HG03139 (cell line): ENCODE results near the gene CAMSAP1.
"Not testable (repeated sequence)": the region's sequence is repeated elsewhere in the genome, so short reads cannot be mapped to it uniquely, and the experiment has no call there.

ENCODE experiments used
- ATAC-seq: cut with Tn5 transposase; IDR thresholded peaks from one replicate; pipeline ENCODE4 v1.9.1; 2021; ENCODE audit not compliant: unreplicated experiment

CAMSAP1 gene

DNA sequence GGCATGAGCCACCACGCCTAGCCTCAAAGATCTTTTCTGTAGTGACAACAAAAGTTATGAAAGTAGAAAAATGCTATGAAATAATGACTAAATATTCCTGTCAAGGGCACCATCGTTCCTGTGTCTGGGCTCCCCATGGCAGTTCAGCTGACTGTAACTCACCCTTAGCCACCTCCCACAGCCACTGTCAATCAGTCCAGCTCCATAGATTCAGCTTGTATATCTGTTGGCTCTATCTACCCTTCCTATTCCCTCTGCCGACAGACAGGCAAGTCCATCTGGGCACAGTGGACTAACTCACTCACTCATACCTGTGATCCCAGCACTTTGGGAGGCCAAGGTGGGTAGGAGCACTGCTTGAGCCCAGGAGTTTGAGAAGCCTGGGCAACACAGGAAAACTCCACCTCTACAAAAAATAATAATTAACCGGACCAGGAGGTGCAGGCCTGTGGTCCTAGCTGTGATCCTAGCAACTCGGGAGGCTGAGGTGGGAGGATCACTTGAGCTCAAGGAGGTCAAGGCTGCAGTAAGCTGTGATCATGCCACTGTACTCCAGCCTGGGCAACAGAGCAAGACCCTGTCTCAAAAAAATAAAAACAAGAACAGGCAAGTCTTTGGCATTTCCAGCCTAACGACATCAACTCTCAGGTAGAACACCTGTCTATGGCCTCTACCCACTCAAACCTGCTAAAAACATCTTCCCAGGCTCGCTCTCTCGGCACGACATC lies 6.2 kb downstream of the CAMSAP1 start:
- ATAC-seq, result no peak

DNA sequence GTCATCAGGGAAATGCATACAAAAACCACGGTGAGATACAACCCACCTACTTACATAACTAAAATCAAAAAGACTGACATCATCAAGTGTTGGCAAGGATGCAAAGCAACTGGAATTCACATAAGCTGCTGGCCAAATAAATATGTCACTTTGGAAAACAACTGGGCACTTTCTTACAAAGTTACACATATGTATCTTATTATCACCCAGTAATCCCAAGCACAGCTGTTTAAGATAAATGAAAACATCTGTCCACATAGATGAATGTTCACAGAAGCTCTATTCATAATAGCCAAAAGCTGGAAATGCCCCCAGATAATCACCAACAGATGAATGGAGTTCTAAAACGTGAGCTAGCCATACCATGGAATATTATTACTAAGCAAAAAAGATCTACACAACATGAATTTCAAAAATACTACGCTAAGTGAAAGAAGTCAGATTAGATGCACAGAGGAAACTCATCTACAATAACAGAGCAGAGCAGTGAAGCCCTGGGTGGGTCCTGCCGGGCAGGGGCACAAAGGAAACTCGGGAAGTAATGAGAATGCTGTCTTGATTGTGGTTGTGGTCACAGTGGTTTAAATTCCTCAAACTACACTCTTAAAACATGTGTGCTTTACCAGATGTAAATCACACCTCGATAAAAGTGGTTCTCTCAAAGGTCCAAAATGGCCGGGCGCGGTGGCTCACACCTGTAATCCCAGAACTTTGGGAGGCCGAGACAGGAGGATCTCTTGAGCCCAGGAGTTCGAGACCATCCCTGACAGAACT lies 8.5 kb downstream of the CAMSAP1 start:
- no peak for ATAC-seq

DNA sequence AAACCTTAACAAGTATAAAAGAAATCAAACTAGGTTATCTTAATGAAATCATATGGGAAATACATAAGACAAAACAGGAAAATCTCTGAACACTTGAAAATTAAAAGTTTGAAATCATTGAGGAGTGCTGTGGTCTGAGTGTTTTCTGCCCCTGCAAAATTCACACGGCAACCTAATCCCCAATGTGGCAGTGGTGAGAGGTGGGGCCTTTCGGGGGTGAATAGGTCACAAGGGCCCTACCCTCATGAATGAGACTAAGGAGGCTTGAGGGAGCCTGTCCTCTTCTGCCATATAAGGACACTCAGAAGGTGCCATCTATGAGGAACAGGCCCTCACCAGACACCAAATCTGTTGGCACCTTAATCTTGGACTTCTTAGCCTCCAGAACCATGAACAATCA lies 10.7 kb downstream of the CAMSAP1 start:
- ATAC-seq, result no peak

DNA sequence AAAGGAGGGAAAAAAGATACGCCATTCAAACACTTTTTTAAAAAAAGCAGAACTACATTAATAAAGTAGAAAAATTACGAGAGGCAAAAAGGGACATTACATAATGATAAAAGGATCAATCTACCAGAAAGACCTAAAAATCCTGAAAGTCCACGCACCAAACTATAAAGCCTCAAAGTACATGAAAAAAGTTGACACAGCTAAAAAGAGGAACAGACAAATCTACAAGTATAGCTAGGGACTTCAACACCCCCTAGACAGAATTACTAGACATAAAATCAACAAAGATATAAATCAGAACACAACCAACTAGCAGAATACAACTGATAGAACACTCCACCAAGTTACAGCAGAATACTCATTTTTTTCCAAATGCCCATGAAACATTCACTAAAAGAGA lies 11.1 kb downstream of the CAMSAP1 start:
- ATAC-seq, result no peak

DNA sequence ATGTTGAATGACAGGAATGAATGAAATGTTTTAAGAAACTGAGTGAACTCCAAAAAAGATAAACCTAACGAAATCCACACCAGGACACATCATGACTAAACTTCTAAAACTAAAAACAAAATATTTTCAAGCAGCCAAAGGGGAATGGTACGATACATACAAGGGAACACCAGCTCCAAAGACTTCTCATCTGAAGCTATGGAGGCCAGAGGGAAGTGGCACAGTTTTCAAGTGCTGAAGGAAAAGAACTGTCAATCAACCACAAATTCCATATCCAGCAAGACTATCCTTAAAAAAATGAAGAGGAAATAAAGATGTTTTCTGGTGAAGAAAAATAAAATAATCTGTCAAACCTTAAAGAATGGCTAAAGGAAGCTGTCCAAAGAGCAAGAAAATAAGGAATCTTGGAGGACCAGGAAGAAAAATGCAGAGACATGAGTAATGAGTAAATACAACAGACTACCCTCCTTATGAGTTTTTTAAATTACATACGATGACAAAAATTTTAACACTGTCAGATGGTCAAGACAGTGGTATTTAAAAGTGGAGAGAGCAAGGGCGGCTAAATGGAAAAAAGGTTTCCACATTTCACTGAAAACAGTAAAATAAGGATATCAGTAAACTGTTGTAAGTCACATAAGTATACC lies 12.0 kb downstream of the CAMSAP1 start:
- ATAC-seq, result no peak

DNA sequence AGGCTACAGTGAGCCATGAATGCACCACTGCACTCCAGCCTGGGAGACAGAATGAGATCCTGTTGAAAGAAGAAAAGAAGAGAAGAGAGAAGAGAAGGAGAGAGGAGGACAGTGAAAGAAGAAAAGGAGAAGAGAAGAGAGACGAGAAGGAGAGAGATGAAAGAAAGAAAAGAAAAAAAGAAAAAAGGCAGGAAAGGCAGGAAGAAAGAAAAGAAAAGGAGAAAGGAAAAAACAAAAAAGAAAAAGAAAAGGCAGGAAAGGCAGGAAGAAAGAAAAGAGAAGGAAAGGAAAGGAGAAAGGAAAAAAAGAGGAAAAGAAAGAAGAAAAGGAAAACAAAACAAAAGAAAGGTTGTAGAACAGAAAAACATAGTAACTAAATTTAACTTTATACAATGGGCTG lies 14.2 kb downstream of the CAMSAP1 start:
- ATAC-seq, result no peak

DNA sequence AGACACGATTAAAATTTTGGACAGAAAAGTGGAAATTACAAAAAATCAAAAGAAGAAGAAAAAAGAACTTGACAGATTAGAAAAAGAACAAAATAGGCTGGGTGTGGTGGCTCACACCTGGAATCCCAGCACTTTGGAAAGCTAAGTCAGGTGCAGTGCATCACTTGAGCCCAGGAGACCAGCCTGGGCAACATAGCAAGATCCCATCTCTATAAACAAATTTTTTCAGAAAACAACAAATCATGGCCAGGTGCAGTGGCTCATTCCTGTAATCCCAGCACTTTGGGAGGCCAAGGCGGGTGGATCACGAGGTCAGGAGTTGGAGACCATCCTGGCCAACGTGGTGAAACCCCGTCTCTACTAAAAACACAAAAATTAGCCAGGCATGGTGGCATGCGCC lies 15.0 kb downstream of the CAMSAP1 start:
- not testable (repeated sequence) for ATAC-seq

DNA sequence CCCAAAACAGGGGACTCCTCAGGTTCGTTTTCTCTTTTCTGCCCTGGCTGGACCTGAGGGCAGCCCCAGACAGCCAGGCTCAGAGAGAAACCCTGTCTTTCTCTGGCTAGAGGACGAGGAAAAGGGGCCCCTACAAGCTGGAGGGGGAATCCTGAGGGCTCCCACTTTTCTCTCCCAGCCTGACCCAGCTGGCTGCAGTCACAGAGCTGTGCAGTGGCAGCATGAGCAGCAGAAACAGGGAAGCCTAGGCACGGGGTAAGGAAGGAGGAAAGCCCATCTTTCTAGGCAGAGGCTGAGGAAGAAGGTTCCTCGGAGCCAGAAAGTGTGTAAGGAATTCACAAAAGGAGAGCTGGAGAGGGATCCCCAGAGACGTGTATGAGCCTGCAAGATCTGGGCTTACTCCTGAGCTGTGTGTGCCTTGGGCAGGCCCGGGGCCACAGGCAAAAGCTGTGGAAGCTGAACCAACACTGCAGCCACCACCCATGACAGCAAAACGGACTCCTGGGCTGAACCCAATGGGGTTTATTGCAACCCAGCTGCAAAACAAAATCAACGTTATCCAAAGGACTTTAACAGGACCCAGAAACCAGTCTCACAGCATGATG lies 16.2 kb downstream of the CAMSAP1 start:
- ATAC-seq, result no peak

DNA sequence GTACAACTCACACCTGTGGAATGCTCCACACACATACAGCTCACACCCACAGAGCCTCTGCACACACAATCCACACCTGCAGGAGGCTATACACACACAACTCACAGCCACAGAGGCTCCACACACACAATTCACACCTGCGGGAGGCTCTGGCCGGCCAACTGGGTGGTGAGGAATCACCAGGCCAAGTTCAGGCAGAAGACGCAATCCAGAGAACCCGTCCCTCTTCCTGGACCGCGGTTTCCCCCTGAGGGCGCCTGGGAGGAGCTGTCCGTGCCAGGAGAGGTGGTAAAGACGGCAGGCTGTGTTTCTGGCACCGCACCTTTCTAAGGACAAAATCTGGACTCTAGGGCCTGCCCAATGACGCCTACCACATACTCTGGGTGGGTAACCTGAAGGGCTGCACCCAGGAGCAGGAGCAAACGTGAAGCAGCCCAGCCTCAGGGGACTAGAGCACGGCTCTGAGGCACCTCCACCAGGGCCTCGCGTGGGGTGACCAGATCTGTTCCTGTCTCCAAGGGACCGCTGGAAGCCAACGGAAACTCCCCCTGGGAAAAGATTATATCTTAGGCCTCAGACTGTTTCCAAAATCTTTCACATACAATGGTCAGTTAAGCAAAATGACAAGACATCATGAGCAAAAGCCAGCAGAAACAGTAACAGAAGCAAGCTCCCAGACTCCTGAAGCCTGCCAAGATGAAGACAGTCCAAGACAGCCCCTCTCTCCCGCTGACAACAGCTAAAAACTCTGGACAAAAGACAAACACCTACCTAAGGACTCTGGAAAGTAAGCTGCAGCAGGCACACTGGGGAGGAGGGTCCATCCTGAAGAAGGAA lies 16.9 kb downstream of the CAMSAP1 start:
- no peak for ATAC-seq

DNA sequence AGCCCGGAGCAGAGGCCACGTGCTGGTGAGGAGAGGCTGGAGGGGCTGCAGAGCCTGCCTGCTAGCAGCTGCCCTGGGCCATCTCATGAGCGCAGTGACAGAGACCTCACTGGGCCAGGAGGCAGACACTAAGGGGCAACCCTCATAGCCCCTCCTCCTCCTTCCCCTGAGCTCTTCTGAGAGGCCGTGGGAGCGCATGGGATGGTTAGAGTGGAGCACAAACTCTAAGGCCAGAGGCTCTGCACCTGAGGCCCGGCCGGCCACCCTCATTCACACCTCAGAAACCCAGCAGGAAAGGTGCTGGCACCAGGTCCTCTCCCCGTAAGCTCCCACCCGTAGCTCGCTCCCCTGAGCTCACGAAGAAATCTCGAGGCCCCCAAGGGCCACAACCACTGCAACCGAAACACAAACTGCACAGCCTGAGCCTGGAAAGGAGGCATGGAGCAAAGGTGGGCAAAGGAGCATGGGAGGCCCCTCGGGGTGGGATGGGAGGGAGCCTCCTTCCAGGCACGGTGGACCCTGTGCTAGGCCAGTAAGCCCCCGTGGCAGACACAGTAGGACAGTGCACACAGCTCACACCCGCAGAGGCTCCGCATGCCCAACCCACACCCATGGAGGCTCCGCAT lies 17.7 kb downstream of the CAMSAP1 start:
- no peak for ATAC-seq

DNA sequence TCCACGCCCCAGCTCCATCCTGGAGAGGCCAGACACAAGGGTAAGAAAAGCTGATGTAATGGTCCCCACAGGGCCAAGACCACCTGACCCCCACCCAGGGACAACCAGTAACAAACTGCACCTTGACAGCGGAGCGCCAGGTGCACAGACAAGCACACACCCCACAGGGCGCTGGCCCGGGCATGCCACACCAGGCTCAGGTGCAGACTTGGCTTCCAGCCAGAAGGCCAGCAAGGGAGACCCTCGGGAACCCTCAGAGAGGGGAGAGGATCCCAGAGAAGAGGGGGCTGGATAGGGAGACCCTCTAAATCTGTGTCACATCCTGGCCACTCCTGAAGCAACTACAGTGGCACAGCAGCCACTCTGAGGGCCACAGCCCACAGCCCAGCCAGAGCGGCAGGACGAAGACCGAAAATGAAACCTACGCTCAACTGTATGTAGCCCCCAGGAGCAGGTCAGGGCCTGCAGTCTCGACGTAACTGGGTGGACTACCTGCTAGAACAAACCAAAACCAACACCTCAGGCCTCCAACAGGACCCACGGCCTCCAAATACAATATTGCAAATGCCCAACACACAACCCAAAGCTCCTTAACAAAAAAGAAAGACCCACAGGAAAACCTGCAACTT lies 18.5 kb downstream of the CAMSAP1 start:
- ATAC-seq, result no peak

DNA sequence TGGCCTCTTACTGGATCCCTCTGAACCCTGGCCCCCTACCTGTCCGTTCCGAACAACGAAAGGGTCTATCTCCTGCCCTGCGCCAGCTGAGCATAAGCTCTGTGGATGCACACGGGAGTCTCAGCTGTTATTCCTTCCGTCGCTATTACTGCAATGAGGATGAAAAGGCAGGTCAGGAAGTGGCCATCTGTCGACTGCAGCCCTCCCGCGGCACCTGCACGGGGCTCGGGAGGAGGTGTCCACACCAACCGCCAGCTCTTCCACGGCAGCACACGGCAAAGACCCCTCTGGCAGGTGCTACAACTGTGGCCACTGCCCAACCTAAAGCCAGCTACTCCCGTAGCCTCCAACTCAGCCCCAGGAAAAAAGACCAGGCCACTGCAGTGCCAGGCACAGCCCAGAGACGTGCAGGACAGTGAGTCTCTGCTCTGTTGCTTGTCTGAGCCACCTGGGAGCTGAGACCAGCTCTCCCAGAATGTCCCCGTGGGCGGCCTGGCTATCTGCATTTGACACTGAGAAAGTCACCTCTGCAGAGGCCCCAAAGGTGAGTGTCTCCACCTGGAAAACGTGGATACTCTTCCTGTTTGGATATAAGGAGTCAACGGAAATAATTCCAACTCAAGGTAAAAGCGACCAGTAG lies 19.1 kb downstream of the CAMSAP1 start:
- no peak for ATAC-seq

DNA sequence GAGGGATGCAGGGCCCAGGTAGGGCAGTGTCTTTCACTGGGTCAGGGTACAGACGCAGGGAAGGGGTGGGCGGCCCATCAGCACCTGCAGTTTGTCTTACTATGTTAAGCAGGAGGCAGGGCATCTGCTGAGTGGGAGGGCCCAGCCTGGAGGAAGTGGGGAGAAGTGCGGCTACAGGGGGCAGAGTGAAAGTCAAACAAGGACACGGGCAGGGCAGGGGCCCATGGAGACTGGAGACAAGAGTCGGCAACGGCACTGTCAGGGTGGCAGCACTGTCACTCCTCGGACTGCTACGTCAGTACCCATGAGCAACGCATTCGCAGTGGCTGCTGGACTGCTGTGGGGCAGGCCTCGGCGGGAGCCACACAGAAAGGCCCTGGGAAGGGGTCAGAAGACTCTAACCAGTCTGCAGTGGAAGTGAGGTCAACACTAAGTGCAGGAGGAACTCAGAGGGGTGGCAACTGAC lies 19.7 kb downstream of the CAMSAP1 start:
- peak; percentile 66 for ATAC-seq

DNA sequence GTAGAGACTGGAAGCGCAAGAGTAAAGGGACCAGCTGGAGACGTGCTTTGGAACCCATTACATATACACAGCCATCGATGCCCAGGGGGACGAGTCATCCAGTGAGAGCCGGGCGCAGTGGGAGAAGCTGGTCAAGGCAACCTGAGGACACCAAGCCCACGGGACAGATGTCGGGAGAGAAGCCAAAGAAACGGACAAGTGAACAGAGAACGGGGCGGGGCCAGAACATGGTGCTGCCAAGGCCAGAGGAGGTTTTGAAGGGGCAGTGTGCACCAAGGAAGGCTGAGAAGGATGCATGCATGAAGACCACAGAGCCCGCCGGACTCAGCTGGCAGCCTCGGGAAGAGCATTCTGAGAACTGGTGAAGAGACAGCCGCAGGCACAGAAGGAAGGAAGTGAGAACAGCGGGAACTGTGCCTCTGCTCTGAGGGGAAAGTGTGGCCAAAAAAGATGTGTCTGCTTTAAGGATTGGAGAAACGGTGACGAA lies 20.3 kb downstream of the CAMSAP1 start:
- ATAC-seq, result no peak

DNA sequence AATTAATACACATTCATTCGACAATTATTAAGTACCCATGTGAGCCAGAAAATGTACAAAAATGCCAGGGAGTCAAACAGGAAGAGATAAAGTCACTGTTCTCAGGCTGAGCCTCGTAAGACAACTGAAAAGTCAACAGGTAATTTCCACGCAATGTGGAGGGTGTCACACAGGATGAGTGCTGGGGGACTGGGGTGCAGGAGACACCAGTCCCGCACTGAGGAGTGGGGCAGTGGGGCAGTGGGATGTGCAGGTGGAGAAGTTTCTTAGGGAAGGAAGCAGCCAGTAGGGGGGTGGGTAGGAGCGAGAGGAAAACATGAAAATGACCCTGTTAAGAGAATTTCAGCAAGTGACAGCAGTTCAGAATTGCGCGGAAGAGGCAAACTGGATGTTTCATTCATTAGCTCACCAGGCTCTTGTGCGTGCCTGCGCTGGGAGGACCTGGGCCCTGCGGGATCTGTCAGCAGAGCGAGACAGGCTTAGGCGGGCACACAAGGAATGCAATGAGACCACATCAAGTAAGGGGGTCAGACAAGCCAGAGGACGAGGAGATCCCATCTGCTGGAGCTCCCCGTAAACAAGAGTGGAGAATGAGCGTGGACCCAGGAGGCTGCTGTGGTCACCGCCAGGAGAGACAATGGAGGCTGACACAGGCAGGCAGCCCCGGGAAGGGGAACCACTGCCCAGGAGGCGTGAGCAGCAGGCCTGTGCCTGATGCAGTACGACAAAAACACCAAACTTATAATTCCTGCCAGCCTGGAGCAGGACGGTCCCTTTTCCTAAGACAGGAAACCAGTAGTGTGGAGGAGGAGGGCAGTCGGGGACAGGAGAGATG lies 21.0 kb downstream of the CAMSAP1 start:
- no peak for ATAC-seq

DNA sequence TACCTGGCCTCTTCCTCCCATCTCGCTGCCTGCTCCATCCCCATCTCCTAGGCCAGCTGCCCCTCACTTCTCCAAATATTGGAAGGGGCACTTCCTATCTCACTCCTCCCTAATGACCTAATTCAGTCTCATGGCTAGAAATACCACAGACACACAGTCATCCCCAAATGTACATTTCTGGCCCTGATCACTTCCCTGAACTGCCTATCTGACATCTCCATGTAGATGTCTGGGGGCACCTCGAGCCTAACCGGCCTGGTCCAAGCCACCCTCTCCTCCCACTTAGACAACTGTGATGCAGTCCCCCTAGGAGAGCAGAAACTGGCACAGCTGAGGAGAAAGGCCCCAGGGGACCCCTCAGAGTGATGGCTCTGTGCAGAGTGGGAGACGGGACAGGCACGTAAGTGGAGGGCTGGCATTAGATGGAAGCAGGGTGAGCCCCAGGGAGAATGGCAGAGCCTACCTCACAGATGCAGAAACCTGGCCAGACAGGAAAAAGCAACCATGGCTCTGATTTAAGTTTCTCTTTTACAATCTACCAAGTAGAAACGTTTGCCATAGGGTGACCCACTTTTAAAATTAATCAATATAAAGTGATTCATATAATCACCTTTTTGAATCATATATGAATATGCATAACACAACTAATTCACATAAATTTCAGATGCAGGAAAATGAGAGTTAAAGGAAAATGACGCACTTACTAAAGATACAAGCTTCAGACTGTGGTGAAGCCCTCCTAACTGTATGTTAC lies 22.1 kb downstream of the CAMSAP1 start:
- ATAC-seq, result no peak

DNA sequence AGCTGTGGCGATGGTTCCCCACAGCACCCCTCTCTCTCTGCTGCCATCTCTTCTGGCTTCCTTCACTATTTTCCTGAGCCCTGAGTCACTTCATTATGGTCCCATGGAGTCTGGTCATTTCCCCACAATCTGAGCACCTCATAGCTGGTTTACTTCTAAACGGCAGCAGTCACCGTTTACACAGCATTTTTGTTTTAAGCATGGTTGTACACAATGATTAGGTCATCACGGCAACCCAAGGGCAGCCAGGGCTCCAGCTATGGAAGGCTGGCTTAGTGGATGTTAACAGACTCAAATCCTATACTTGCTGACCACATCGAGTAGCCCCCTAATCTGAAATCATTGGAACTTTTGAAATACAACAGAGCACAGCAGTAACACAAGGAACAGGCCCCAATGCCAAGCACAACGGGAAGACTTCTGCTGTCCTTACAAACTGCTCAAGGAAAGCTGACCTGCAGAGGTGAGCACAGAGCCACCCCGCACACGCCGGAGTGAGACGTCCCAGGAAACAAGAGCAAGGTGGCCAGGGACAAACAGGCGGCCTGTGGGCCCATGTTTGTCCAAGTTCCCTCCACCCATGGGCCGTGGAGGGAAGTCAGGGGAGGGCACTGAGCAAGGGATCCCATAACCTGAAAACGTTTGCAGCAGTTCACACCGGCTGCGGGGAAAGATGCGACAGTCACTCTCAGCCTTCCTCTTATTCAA lies 22.9 kb downstream of the CAMSAP1 start:
- ATAC-seq, result no peak
